ENCODE results near the gene BRD2. TPM values are rescaled to one million over a fixed set of nuclear protein-coding genes. Genes with fewer than 3 reads are reported as not detected.

BRD2 gene
- total RNA-seq, 1 experiment from 2014 or later: 171 TPM

DNA sequence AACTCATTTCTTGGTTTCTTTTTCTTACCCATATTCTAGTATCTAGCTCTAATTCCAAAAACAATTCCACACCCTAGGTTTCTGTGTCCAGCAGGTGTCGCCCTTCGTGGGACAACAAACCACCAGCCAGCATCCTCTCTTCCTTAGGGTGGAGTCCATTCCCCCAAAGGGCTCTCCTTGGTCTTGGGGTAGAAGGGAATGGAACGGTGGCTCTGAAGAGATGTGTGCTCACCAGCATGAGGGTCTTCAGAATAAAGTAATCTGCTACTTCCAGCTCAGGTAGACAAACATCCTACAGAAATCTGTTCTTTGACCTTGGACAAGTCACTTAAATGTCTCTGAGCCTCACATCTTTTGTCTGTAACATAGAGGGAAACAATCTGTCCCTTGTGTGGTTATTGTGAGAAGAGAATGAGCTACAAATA lies 34.7 kb upstream of the BRD2 start:
- DNase-seq (peak; percentile 80), ATAC-seq (peak; percentile 71)
- no peaks in the 10 kb centered on the region for H3K36me3 ChIP-seq (ENCODE audit: low read depth, low read length)
- intact Hi-C loops (cut with micrococcal nuclease): loop anchor here (1.0 to 5.0 kb wide), 3 partner anchors 13 to 51 kb away; no protein-coding TSS in a partner anchor
- TF ChIP-seq EZH2 (IDR thresholded peaks at IDR 0.05; ENCODE audit: low read length, unreplicated experiment) (no peak), EZH2phosphoT487 (IDR thresholded peaks at IDR 0.05; ENCODE audit: borderline replicate concordance, low read length) (no peak), CTCF (conservative IDR thresholded peaks at IDR 0.05; ENCODE audit: low read depth, low read length) (peak; percentile 92)
- no peaks in the 10 kb centered on the region for H4K20me1 ChIP-seq (ENCODE audit: low read length)
- H3K9me2 ChIP-seq (replicated peaks; ENCODE audit: low read length): no peaks in the 10 kb centered on the region
- no peaks in the 10 kb centered on the region for H3F3A ChIP-seq (ENCODE audit: low read length, unreplicated experiment)
- BruUV-seq (replicated peaks): no TSS peak
- H3K9me3 ChIP-seq (ENCODE audit: low read length): no peaks in the 10 kb centered on the region
- ChIA-PET POLR2A (ENCODE audit: unreplicated experiment) (interaction anchor here (0.6 to 1.0 kb wide), 2 partner anchors 41 to 51 kb away, joined by 5 read pairs; no protein-coding TSS in a partner anchor), CTCF (interaction anchor here (0.6 to 2.6 kb wide), 13 partner anchors 13 to 135 kb away, joined by 3 to 74 read pairs (median 4); partner anchors contain the start of gene HLA-DMA)
- no peak overlapping the region for H3K4me2 ChIP-seq (ENCODE audit: low read length)
- H3K4me3 ChIP-seq (ENCODE audit: low read length): no peak overlapping the region
- no peaks in the 10 kb centered on the region for H3K4me1 ChIP-seq (ENCODE audit: insufficient read depth, low read length)
- H2AFZ ChIP-seq (ENCODE audit: low read length): no peak overlapping the region
- H3K27ac ChIP-seq (ENCODE audit: low read length): no peak overlapping the region
- no peaks in the 10 kb centered on the region for H3K79me2 ChIP-seq (ENCODE audit: low read length)
- H3K9ac ChIP-seq (ENCODE audit: low read length): no peak overlapping the region
- peaks cover 44% of the 10 kb centered on the region for H3K27me3 ChIP-seq (ENCODE audit: low read length)

GRCh38 chr6:32935551-32936238 lies 32.7 kb upstream of the BRD2 start:
- Histone ChIP-seq H3K9me3 (ENCODE audit: low read length) (no peaks in the 10 kb centered on the region), H3K4me2 (ENCODE audit: low read length) (no peak overlapping the region), H3K4me1 (ENCODE audit: insufficient read depth, low read length) (peaks cover 2% of the 10 kb centered on the region; the same call in 1 of the 2 replicates), H3K9ac (ENCODE audit: low read length) (no peak overlapping the region), H3K27ac (ENCODE audit: low read length) (no peak overlapping the region), H2AFZ (ENCODE audit: low read length) (no peak overlapping the region), H3K79me2 (ENCODE audit: low read length) (no peaks in the 10 kb centered on the region), H4K20me1 (ENCODE audit: low read length) (no peaks in the 10 kb centered on the region), H3K9me2 (replicated peaks; ENCODE audit: low read length) (no peaks in the 10 kb centered on the region), H3K4me3 (ENCODE audit: low read length) (no peak overlapping the region), H3K27me3 (ENCODE audit: low read length) (peaks cover 42% of the 10 kb centered on the region), H3F3A (ENCODE audit: low read length, unreplicated experiment) (no peaks in the 10 kb centered on the region), H3K36me3 (ENCODE audit: low read depth, low read length) (no peaks in the 10 kb centered on the region)
- ATAC-seq (no peak), DNase-seq (no peak)
- BruUV-seq (replicated peaks): no TSS peak
- POLR2A ChIA-PET (ENCODE audit: unreplicated experiment): no interaction called here
- TF ChIP-seq EZH2phosphoT487 (IDR thresholded peaks at IDR 0.05; ENCODE audit: borderline replicate concordance, low read length) (no peak), CTCF (conservative IDR thresholded peaks at IDR 0.05; ENCODE audit: low read depth, low read length) (no peak), EZH2 (IDR thresholded peaks at IDR 0.05; ENCODE audit: low read length, unreplicated experiment) (no peak)
- CTCF ChIA-PET: no interaction called here
- intact Hi-C loops (cut with micrococcal nuclease): no loop called here
